Daoy (cell line): ENCODE results near the gene TRIM31. TPM values are rescaled to one million over a fixed set of nuclear protein-coding genes. Genes with fewer than 3 reads are reported as not detected.

Experiments used
- DNase-seq: peaks from one replicate; pipeline ENCODE4 v3.0.0-alpha.2; 2015; ENCODE audit warnings: low read depth
- total RNA-seq: library from RNA; depleted of rRNA; stranded (reverse); fragments of >200 nt; shearing (Covaris generic); gene quantifications from 2 replicates; pipeline ENCODE4 v1.2.3, GENCODE V29; 2014; rRNA removed

The TRIM31 gene
- 0.11 TPM in 1 of 2 replicates, not detected in the other for total RNA-seq

DNA sequence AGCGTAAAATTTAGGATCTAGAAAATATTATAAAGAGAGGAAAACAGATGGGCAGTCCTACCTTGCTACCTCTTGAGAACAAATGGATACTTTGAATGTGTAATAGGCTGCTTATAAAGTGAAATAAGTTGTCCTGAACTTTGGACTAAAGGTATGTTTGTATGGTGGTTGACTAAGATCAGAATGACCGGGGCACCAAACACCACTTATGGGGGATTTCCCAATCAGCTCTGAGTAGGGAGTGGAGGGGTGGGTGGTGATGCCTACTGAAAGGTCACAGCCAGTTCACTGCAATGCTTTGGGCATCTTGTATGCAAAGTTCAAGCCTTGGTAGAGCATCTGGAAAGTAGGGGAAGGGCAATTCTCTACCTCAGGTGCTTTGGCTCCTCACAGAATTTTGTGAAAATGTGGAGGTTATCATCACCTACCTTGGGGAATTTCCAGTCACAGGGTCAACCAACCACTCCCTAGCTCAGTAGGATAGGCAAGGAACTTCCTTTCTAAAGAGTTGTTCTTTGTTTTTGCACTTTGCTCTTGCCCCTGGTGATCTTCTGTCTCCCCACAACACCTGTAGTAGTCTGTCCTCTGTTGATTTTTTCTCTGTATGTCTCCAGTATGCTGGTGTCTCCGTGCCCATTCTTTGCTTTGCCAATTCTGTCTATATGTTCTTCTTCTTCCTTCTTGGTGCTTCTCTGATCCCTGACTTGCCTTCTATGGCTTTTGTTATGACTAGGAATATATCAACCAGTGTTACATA, at the start of gene TRIM31:
TSS of gene TRIM31 (minus strand) at position 88 of the 757 bp plus-strand sequence. CDS start 285 bp downstream, outside the sequence.
- DNase-seq, result no peak

DNA sequence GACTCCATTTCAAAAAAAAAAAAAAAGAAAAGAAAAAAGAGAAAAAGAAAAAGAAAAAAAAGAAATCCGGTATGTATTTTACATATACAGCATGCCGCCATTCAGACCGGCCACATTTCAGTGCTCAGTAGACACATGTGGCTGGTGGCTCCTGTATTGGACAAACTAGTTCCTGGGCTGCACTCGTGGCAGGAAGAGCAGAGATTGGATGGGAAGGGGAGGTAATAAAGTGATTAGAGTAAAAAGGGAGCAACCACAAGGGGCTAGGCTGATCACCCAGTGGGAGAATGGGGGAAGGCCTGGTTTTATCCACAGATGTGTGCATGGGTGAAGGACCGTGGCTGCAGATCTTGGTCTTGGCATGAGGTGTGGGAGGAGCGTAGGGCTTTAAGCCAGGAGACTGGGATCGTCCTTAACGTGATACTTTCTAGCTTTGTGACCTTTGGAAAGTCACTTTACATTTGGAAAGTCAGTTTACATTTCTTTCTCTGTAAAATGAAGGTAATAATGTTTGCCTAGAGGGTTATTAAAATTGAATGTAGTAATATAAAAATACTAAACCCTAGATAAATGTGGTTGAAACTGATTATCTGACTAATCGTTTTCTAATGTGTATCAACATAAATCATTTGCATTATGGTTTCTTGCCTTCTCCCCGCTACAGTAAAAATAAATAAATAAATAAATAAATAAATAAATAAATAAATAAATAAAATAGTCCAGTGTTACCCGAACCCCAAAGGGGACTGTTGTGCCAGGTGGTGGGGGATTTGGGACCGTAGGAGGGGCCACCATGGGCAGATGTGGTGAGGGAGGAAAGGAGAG, 49.6 kb upstream of the TRIM31 start:
- DNase-seq, result no peak

- no peak for DNase-seq
Measured at GRCh38 chr6:30160785-30161531, 48.1 kb upstream of the TRIM31 start, which contains the start of gene TRIM10. TSS of gene TRIM10 (minus strand) at chr6:30161211. CDS start at chr6:30160858, 353 bp downstream.

- no peak for DNase-seq
Measured at GRCh38 chr6:30160008-30160784, 47.3 kb upstream of the TRIM31 start.

GRCh38 chr6:30158475-30159040, 45.7 kb upstream of the TRIM31 start:
- no peak for DNase-seq

GRCh38 chr6:30157999-30158398, 45.1 kb upstream of the TRIM31 start:
- no peak for DNase-seq

GRCh38 chr6:30157581-30157980, 44.7 kb upstream of the TRIM31 start:
- DNase-seq, result no peak

GRCh38 chr6:30156774-30157173, 43.9 kb upstream of the TRIM31 start:
- no peak for DNase-seq

DNA sequence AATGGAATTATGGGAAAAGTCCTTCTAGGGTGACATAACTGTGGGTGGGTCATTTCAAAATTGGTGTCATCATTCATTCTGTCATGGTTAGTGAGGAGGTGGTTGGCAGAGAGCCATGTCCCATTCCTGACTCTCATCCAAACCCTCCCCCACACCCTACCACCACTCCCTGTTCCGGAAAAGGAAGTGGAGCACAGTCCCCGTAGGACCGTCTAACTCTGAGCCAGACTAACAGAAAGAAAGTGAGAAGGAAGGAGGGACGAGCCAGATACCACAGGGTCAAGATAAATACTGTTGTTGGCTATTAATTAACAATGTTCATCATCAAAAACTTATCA, 43.3 kb upstream of the TRIM31 start:
- peak; percentile 91 for DNase-seq

DNA sequence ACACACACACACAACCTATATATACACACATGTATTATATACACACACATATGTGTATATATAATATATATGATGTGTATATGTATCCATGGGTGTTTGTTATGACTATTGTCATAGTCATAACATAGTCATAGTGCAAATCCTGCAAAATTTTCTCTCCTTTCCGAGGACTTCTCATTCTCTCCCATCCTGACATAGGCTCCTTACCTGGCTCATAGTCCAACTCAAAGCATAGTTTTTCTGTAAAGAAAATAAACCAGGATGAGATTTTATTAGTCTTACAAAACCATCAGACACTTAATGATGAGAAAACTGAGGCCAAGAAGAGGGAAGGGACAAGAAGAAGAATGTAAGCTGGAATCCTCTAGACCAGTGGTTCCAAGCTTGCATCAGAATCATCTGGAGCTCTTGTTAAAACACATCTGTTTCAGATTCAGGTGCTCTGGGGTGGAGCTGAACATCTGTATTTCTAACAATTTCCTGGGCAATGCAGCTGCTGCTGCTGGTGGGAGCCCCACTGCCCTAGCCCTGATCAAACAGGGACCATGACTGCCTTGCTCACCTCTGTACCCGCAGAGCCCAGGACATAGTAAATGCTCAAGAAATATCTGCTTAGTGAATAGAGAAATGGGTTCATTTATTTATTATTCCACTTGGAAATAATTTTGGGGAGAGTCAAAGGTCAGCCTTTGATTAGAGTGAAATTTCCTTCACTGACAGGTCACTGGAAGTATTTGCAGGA, 42.8 kb upstream of the TRIM31 start:
- DNase-seq, result no peak

GRCh38 chr6:30154709-30155519, 42.0 kb upstream of the TRIM31 start:
- DNase-seq, result peak; percentile 95

DNA sequence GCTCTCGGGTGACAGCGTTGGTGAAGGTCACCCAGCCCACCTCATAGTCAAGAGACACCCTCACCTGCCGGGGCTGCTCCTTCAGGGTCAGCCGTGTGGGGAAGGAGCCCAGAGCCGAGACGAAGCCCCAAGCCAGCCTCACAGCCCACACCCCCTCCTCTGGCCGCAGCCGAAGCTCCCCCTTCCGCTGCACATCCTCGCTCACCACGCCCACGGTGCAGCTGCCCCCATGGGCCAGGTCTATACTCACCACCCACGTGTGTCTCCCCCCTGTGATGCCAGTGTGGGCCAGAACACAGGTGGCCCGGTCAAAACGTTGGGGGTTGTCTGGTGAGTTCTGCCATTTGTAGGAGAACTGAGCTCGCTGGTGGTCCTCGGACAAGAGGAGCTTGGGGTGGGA, 41.2 kb upstream of the TRIM31 start:
- no peak for DNase-seq

GRCh38 chr6:30152910-30153610, 40.2 kb upstream of the TRIM31 start:
- no peak for DNase-seq

DNA sequence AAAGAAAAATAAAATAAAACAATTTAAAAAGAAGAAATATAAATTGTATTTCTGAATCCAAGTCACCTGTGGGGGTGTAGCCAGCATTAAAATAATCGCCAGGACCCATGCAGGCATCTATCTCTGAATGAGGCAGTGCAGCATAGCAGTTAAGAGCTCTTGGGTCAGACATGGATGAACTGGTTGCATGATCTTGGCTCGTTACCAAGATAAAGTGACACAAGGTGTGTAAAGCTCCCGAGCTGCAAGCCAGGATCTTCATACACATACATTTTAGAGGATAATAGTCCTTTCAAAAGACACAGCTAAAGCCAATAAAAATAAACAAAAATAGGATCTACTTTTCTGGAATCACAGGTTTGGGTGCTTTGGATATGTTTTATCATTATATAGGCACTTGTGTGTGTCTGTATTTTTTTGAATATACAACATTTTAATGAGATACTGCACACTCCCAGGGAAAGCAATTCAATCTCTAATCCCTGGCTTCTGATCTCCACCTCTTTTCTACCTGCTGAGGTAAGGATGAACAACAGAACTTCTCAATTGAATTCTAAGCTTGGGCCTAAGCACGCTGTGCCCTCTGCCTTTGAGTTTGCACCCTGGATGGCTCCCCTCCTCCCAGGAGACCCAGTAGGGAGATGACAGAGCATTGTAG, 39.3 kb upstream of the TRIM31 start:
- DNase-seq, result no peak

DNA sequence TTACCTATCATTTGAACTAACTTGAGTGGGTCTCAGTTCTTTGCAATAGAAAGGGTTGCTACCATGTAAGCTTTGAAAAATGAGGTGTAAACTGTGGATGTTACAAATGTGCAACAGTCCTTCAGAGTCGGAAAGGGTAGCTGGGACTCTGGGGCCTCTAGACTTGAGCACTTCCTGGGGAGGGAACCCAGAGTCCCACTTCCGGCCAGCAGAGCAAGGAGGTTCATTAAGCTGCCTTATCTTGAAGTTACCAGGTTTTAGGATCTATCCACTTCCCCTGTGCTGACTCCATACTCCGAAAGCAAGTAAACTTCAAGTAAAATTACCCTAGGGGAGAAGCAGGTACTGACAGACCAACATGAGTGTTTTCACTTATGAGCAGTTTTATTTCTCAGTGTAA, 38.7 kb upstream of the TRIM31 start:
- no peak for DNase-seq

DNA sequence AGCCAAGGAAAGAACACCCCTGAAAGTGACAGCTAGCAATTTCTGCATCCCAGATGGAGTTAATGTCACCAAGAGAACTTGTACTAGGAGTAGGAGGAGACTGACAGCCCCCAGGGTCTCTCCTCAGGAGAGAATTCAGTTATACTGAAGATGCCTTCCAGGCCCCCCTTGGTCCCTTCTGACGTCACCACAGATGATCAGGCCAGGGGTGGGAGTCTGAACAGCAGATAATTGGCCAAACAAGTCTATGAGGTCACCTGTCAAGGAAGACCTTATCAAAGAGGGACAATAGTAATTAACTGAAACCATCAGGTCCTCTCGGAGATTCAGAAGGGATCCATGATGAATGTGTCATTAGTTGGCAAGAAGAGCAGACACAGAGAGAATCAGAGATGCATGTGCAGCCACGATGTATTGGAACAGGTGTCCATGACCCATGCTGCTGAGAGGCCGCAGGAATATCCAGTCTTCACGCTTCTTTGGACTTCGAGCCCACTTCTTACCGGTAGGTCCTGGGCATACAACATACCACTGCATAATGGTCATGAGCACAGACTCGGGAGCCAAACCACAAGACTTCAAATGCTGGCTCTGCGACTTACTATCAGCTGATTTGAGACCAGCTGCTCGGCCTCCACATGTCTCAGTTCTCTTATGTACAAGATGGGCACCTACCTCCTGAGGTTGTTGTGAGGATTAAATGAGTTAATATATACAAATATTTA, 37.9 kb upstream of the TRIM31 start:
- peak; percentile 66 for DNase-seq

- DNase-seq, result no peak
Measured at GRCh38 chr6:30149858-30150550, 37.1 kb upstream of the TRIM31 start.
